K562 (cell line): ENCODE measurements around the gene HOXB4. TPM values are rescaled to one million over a fixed set of nuclear protein-coding genes. Genes with fewer than 3 reads are reported as not detected.

ENCODE experiments used
- ATF4 ChIP-seq: fragments of 450-650 bp; formaldehyde crosslinking; IDR thresholded peaks from 2 replicates; pipeline ENCODE4 v1.4.0; 2022; ENCODE audit warnings: mild to moderate bottlenecking, moderate library complexity
- BMI1 ChIP-seq: fragments of 150-350 bp; IDR thresholded peaks from 2 replicates; pipeline ENCODE4 v1.6.1; 2014; ENCODE audit warnings: low read length
- CBFA2T3 ChIP-seq: fragments of 450-650 bp; IDR thresholded peaks from 2 replicates; pipeline ENCODE4 v1.6.1; 2017
- ERF ChIP-seq: fragments of 450-650 bp; formaldehyde crosslinking; IDR thresholded peaks from 2 replicates; pipeline ENCODE4 v1.4.0; 2020; ENCODE audit warnings: mild to moderate bottlenecking, mixed read lengths
- HNRNPK ChIP-seq: fragments of 200-400 bp; formaldehyde crosslinking; IDR thresholded peaks from one replicate; pipeline ENCODE4 v1.6.1; 2018; ENCODE audit warnings: mild to moderate bottlenecking, low read depth, low read length; ENCODE audit not compliant: poor library complexity, severe bottlenecking
- IFI16 ChIP-seq: fragments of 250-450 bp; sonication (Bioruptor Pico); IDR thresholded peaks from 2 replicates; pipeline ENCODE4 v2.1.2; 2022; ENCODE audit warnings: mild to moderate bottlenecking, inconsistent platforms
- KAT7 ChIP-seq: sonication (generic); formaldehyde crosslinking; IDR thresholded peaks from 2 replicates; pipeline ENCODE4 v1.8.0; 2022; ENCODE audit warnings: missing genetic modification reagents, mild to moderate bottlenecking, borderline replicate concordance
- MYC ChIP-seq, 2 experiments: fragments of 250-450 bp in 1 of 2; sonication (Bioruptor Pico) in 1 of 2; IDR thresholded peaks; 2 replicates each; pipeline versions ENCODE4 v1.5.1 to v1.6.1; 2012 to 2021; ENCODE audit warnings: low read depth in 2 of 2, borderline replicate concordance in 1 of 2, improper control_type of control experiment in 1 of 2, low read length in 1 of 2, mild to moderate bottlenecking in 1 of 2, moderate library complexity in 1 of 2
- NELFE ChIP-seq: IDR thresholded peaks from 2 replicates; pipeline ENCODE4 v1.6.1; 2011; ENCODE audit warnings: mild to moderate bottlenecking; ENCODE audit not compliant: insufficient read depth, insufficient read length
- NFATC3 ChIP-seq: fragments of 450-650 bp; IDR thresholded peaks from 2 replicates; pipeline ENCODE4 v1.6.1; 2017; ENCODE audit warnings: mild to moderate bottlenecking
- POLR2A ChIP-seq: fragments of 450-650 bp; conservative IDR thresholded peaks from 2 replicates; pipeline ENCODE4 v1.6.1; 2016
- RBFOX2 ChIP-seq: fragments of 200-400 bp; formaldehyde crosslinking; IDR thresholded peaks from 2 replicates; pipeline ENCODE4 v1.6.1; 2017; ENCODE audit warnings: low read depth, mild to moderate bottlenecking, low read length, moderate library complexity
- RFX1 ChIP-seq: fragments of 450-650 bp; IDR thresholded peaks from 2 replicates; pipeline ENCODE4 v1.6.1; 2016; ENCODE audit warnings: mild to moderate bottlenecking, moderate library complexity
- RFX7 ChIP-seq: fragments of 250-450 bp; sonication (Bioruptor Pico); IDR thresholded peaks from 2 replicates; pipeline ENCODE4 v1.5.1; 2021; ENCODE audit warnings: mild to moderate bottlenecking
- TBP ChIP-seq: optimal IDR thresholded peaks from 2 replicates; pipeline ENCODE3; 2011; ENCODE audit warnings: low read depth, low read length, improper control_type of control experiment
- TCF7L2 ChIP-seq: fragments of 150-350 bp; IDR thresholded peaks from 2 replicates; pipeline ENCODE4 v1.6.1; 2016; ENCODE audit warnings: low read depth, mild to moderate bottlenecking, low read length, moderate library complexity
- THAP7 ChIP-seq: fragments of 250-450 bp; sonication (Bioruptor Pico); IDR thresholded peaks from 2 replicates; pipeline ENCODE4 v1.5.0; 2021
- TRIM25 ChIP-seq: fragments of 450-650 bp; IDR thresholded peaks from 2 replicates; pipeline ENCODE4 v1.7.0; 2016; ENCODE audit warnings: borderline replicate concordance
- ZNF239 ChIP-seq: fragments of 250-450 bp; sonication (Bioruptor Pico); IDR thresholded peaks from 2 replicates; pipeline ENCODE4 v1.4.0; 2020; ENCODE audit warnings: mild to moderate bottlenecking
- ZNF766 ChIP-seq: fragments of 200-800 bp; sonication (Bioruptor generic); conservative IDR thresholded peaks from 2 replicates; pipeline ENCODE4 v1.6.1; 2016; ENCODE audit warnings: missing genetic modification characterization, missing compliant biosample characterization
- polyA plus RNA-seq, 8 experiments: library from polyadenylated mRNA; depleted of rRNA in 4 of 8; stranded (reverse) in 5 of 8; unstranded in 3 of 8; fragments of >200 nt; fragmentation: Nextera tagmentation in 2 of 8; fragmentation: Illumina TruSeq in 1 of 8; extraction: Ambion mirVana in 2 of 8; extraction: Trizol in 1 of 8; gene quantifications; 2 replicates each; pipeline versions ENCODE4 v1.2.1 to v1.2.3, GENCODE V29; 2011 to 2014; ENCODE audit warnings: inconsistent platforms in 1 of 8, missing spikeins in 1 of 8
- total RNA-seq, 7 experiments: library from RNA; depleted of rRNA in 6 of 7; stranded (reverse); fragments of >200 nt in 6 of 7; fragmentation: Illumina TruSeq in 2 of 7; extraction: Trizol in 2 of 7; gene quantifications; 2 replicates each; pipeline versions ENCODE4 v1.2.1 to v1.2.3, GENCODE V29; 2011 to 2021; ENCODE audit warnings: low replicate concordance in 1 of 7
- TF ChIP-seq, protein P1 (sequence below), 3 experiments: fragments of 200-800 bp in 1 of 3; sonication (Bioruptor generic) in 1 of 3; sonication (generic) in 1 of 3; formaldehyde crosslinking in 1 of 3; IDR thresholded peaks; 2 replicates each; pipeline versions ENCODE4 v1.6.1 to v1.8.0; 2016 to 2022; ENCODE audit warnings: mild to moderate bottlenecking in 2 of 3, missing compliant biosample characterization in 2 of 3, missing genetic modification characterization in 2 of 3, missing genetic modification reagents in 1 of 3
- TF ChIP-seq, protein P2 (sequence below): IDR thresholded peaks from 2 replicates; pipeline ENCODE4 v1.6.1; 2012; ENCODE audit warnings: low read depth, low read length, improper control_type of control experiment, borderline replicate concordance

The HOXB4 gene
- total and polyA plus RNA-seq, 9 of the 15 experiments (the other 6 are each of a cell fraction or from before 2014, with no cell fraction given), result 1.6 to 34.9 (median 14.9) TPM

- TF ChIP-seq, protein P1, sequence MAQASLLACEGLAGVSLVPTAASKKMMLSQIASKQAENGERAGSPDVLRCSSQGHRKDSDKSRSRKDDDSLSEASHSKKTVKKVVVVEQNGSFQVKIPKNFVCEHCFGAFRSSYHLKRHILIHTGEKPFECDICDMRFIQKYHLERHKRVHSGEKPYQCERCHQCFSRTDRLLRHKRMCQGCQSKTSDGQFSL (CRISPR knock-in tag; IDR thresholded peaks at IDR 0.05), result 0 out of 2 replicates have a peak, but pooled peaks have one; percentile 42
- TF ChIP-seq, protein P1 (tag; IDR thresholded peaks at IDR 0.05), result peak in 1 of 2 experiments; percentile 41; a peak in 1 of 4 replicates
- TF ChIP-seq MYC (IDR thresholded peaks at IDR 0.05; ENCODE audit: low read depth, low read length) (no peak), MYC (CRISPR knock-in tag; IDR thresholded peaks at IDR 0.05; ENCODE audit: borderline replicate concordance, low read depth) (no peak; the same call in 1 of the 2 replicates), TCF7L2 (no peak), RFX1 (no peak), ZNF239 (CRISPR knock-in tag) (no peak), RFX7 (no peak), THAP7 (CRISPR knock-in tag) (no peak), BMI1 (no peak), ATF4 (CRISPR knock-in tag) (no peak), KAT7 (CRISPR knock-in tag) (no peak), NFATC3 (no peak), CBFA2T3 (no peak), RBFOX2 (peak; percentile 60), POLR2A (no peak), TBP (no peak), NELFE (no peak), ZNF766 (CRISPR knock-in tag) (peak; percentile 64; the same call in 1 of the 2 replicates), TRIM25 (no peak), HNRNPK (no peak), ERF (CRISPR knock-in tag) (0 out of 2 replicates have a peak, but pooled peaks have one; percentile 57), IFI16 (CRISPR knock-in tag) (no peak)
- TF ChIP-seq, protein P2, sequence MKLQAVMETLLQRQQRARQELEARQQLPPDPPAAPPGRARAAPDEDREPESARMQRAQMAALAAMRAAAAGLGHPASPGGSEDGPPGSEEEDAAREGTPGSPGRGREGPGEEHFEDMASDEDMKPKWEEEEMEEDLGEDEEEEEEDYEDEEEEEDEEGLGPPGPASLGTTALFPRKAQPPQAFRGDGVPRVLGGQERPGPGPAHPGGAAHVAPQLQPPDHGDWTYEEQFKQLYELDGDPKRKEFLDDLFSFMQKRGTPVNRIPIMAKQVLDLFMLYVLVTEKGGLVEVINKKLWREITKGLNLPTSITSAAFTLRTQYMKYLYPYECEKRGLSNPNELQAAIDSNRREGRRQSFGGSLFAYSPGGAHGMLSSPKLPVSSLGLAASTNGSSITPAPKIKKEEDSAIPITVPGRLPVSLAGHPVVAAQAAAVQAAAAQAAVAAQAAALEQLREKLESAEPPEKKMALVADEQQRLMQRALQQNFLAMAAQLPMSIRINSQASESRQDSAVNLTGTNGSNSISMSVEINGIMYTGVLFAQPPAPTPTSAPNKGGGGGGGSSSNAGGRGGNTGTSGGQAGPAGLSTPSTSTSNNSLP, result peak; percentile 7; the same call in 1 of the 2 replicates
These were observed 31.8 kb downstream of the HOXB4 start (continued) for GRCh38 chr17:48546137-48546923.
